GM21381 (cell line): ENCODE results near the gene EIF6.
"Not testable (repeated sequence)": the region's sequence is repeated elsewhere in the genome, so short reads cannot be mapped to it uniquely, and the experiment has no call there.

Experiments used
- ATAC-seq: cut with Tn5 transposase; IDR thresholded peaks from one replicate; pipeline ENCODE4 v1.9.1; 2021; ENCODE audit warnings: mild to moderate bottlenecking, moderate library complexity; ENCODE audit not compliant: unreplicated experiment

Gene EIF6

DNA sequence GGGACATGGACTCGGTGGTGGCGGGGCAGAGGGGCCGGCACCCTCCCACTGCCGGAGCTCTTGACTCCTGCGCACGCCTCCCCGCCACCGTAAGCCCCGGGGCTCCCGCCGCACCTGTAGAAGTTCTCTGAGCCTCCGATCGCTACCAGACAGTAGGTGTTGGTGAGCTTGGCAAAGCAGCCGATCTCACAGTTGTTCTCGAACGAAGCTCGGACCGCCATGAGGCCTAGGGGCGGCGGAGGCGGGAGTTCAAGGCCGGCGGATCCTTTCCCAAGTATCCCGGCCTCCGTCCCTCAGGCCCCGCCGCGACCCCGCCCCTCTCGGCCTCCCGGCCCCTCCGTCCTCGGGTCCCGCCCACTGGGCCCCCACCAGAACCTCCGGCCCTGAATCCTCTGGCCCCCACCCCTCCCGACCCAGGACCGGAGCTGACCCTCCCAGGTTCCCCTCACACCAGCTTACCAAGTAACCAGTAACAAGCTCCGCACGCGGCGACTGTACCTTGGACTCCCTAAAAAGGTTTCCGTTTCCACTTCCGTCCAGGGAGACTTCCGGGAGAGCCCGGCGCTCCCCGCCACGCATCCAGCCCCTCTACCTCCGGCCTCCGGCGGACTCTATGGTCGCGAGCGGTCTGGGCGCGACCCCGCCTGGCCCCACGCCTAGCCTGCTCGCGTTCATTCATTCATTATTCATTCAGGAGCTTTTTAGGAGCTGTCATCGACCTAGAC, at the start of gene EIF6:
TSS of gene EIF6 (minus strand) at position 506 of the 725 bp plus-strand sequence. CDS start at position 221, 285 bp downstream.
- peak; percentile 76 for ATAC-seq

DNA sequence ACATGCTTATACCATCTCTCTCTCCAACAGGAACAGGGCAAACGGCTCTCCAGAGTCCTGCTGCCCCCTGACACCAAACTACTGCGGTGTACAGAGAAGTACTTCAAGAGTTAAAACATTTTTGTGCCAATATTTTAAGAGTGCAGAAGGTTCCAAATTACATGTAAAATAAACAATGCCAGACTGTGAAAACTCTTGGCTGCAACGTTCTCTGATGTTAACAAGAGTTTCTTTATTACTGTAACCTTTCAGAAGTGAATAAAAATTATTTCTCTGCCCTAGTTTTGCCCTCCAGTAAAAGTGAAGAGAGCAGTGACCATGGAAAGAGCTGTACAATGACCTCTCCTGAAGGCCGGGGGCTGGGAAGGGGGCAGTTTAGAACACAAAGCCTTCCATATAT, 49.0 kb upstream of the EIF6 start:
- ATAC-seq: no peak

DNA sequence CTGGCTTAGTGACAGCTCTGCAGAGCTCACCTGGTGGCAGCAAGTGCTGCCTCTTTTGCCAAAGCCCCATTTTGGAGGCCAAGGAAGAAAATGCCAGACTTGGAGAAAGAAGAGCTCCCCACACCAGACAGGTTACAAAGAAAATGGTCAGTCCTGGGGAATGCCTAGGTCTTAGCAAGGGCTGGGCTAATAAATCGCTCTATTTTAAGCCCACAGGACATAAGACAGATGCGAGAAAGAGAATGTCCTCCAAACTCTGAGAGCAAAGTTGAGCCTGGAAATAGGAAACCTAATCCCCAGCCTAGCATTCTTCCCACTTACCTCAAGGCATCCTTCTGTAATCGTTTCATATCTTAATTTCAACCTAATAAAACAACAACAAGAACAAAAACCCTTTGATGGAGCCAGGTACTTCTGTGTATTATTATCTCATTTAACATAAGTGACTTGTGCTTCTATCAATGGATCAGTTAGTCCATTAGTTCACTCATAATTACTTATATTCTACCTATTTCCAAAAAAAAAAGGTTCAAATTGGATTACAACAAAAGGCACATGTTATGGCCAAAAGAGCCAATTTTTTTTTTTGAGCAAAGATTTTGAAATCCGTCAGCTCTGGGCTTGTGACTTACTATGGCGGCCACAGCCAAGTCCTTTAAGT, 48.1 kb upstream of the EIF6 start:
- no peak for ATAC-seq

DNA sequence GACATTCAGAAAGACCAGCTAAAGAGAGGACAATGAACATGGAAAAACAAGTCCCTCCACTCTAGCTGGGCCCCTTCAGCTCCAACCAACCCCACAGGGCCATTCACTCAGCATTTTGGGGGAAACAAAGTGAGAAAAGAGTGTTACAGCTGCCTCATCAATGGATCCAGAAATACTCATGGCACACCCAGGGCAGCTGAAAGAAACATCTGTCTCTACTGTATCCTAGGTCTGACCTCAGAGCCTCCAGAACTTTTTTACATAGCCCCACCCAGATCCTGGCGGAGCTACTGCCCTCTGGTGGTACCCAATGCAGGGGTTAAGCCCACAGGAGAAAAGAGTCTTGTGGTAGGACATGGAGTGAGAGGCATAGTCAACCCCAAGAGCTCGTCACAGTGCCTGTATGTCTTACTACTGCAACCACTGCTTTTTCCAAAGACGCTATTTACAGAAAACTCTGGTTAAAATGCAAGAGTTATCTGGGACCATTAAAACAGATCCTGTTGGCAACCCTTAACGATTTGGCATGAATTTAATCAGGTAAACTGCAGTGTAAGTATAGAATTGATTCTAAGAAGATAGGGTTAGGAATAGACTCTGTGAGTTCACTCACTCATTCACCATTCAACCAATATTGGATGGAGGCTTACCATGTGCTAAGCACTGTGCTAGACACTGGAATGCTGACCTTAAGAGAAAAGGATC, 45.0 kb upstream of the EIF6 start:
- ATAC-seq: no peak

DNA sequence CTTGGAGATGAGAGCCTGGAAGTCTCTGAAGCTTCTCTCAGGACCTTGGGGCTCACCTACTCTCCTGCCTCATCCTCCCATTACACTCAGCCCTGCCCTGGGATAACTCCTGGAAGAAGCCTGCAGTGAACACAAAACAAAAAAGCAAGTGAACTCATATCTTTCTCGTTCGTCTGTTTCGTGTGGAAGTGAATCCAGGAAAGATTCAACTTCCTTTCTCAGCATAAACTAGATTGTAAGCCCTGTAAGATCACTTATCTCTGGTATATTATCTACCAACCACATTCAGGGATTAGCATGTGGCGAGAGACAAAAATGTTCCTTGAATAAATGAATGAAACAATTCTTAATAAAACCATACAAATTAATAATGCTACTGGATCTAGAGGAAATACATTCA, 44.1 kb upstream of the EIF6 start:
- no peak for ATAC-seq

DNA sequence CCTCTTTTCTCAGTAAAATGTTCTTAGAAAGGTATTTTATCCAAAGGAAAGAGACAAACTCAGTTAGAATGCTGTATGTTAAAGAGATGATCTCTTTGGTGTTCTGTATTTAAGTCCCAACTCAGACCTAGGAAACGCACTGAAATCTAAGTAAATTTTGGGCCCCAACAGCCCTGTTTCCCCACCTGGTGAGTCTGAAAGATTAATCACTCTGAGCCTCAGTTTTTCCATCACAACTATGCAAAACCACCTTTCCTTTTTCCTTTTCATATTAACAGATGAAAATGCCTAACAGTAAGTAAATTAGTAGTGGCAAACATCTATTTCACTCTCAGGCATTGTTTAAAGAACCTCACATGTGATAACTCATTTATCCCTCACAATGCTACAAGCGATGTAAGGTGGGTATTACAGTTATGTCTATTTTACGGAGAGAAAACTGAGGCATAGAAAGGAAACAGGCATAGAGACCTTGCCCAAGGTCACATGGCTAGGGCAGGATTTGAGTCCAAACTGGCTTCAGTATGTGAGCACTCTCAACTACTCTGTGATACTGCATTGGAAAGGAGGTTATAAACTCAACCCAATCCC, 43.6 kb upstream of the EIF6 start:
- ATAC-seq: no peak

DNA sequence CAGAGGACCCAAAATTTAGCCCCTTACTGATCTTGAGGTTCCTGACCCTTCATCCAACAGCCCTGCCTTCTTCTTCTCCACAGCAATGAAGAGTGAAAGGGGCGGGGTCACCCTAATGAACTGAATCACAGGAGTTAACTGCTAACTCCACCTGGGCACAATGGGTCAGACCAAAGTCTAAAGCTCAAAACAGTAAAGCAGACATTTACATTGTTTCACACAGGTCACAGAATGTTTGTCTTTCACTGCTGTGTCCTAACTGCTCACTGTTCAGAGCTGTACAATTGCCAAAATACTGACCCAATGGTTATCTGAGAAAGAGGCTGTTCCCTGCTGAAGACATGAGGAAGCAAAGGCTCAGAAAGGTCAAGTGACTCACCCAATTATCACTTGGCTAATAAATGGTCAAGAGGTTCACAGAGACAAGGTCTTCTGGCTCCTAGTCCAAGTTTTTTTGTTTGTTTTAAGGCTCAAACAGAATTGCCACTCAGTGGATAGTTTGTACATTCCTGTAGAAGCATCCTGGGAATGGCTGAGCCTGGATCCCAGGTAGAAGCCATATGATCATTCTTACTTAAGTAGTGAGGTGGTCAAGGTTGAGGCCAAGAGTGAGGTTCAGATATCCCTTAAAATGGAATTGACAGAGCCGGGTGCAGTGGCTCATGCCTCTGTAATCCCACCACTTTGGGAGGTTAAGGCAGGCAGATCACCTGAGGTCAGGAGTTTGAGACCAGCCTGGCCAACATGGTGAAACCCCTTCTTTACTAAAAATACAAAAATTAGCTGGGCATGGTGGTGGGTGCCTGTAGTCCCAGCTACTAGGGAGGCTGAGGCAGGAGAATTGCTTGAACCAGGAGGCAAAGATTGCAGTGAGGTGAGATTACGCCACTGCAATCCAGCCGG, 42.8 kb upstream of the EIF6 start:
- ATAC-seq: no peak

DNA sequence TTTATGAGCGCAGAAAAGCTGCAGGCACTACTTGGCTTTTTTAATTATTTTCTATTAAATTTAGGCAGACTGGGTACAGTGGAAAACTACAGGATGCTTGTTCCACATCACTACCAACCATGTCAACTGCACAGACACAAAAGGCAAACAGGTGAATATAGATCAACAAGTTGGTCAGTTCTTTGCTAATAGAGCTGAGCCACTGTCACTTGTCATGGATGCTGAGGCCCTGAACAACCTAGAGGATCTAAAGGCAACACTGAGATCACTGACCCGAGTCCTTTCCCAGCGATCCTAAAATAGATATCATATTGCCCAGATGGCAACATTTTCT, 42.1 kb upstream of the EIF6 start:
- no peak for ATAC-seq

DNA sequence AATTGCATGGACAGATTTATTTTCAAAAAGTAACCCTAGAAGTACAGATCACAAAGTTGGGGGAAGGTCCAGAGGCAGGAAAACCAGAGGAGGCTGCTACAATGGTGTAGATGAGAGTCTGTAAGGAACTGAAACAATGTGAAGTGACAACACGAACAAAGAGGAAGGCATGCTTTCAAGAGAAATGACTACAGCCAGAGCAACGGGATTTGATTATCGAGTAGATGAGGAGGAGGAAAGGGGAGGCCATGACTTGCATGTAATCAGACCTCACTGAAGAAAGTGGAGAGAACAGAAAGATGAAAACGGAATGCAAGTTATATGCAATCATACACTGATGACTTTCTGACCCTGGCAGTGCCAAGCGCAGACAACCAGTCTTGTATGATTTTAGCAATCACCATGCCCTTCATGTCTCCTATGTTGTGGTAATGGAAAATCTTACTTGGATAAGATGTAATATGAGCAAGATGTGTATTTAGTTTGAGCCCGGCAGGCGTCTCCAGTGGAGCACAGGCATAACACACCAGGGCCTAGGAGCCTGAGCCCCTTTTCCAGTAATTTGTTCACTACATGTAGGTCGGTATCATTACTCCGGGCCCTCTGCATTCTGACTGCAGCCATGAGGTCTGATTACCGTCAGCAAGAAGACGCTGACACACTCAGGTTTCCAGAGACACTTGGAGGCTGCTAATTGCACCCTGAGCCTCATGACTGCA, 41.6 kb upstream of the EIF6 start:
- ATAC-seq: no peak

DNA sequence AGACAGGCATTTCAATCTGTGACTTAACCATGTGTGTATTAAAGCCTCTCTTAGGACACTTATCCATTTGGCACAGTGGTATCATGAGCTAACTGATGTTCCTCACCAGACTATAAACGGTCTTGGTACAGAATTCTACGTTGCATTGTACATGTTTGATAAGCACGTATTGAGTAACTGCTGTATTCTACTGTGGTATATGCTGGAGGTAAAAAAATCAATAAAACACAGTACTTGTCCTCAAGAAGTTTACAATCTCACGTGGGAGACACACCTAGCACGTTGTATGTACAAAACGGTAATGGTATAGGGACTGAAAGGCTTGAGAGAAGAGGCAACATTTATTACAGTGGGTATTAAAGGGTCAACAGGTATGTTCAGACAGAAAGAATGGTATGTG, 40.8 kb upstream of the EIF6 start:
- ATAC-seq: no peak

DNA sequence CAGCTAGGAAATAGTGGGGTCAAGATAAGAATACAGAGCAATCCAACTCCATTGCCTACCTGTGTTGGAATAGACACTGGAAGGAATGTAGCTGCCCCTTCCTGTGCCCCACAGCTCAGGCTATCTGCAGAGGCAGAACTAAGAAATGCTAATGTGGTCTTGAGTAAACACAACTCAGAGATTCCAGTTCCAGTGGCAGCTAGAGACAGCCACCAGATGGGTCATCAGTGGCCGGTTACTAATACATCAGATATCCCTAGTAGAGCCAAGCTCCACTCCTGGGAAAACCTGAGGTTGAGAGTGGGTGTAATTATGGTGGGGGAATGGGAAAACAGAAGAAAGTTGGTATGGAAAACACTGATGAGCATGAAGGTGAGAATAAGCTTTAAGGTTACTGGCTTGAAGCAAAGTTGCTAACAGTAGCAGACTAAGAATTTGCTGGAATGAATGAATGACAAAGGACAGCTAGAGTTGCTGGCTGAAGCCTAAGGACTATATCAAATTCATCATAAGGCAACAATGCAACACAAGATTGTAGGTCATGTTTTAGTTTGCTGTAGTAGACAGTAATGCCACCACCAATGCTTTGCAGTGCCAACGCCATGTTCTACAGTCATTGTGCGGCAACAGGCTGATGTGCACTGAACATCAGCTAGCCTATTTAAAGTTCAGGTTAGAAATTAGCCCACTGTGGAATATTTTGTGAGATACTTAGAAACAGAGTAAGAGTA, 36.0 kb upstream of the EIF6 start:
- ATAC-seq: no peak

DNA sequence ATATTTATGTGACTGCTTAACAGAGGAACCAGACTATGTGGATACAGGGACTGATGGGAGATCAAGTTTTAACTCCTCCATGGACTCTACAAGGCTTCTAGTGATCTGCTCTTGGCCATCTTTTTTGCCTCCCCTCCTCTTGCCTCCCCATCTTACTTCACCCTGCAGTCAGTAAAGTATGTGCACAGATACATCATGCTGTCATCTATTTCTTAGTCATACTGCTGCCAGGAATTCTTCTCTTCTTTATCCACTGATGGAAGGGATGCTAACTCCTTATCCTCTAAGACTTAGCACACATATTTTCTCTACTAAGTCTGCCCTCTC, 35.3 kb upstream of the EIF6 start:
- ATAC-seq: no peak

DNA sequence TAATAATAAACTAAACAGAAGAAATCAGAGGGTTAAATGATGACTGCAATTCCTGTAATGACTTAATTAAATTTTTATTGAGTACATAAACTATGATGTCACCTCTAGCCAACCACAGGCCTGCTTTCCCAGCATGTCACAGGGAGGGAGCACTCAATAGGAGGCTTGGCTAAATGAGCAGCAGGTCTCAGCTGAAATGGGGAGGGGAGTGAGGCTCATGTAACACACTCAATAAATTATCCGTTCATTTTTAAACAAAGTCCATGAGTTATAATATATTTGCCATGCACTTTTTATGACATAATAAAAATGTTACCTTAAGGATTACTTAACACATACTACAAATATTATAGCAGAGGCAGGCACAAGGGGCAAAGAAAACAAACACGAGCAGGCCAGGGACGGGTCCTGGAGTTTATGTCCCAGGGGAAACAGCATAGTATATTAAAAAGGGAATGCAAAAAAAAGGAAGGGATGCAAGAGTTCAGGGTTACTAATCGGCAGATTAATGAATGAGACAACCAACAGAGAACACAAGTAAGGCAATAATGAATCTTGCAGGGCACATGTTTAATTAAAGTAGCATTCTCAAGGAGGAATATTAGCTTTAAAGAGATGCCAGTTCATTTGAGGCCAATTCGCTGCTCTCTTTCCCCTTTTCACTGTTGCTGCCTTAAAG, 34.8 kb upstream of the EIF6 start:
- ATAC-seq: no peak

DNA sequence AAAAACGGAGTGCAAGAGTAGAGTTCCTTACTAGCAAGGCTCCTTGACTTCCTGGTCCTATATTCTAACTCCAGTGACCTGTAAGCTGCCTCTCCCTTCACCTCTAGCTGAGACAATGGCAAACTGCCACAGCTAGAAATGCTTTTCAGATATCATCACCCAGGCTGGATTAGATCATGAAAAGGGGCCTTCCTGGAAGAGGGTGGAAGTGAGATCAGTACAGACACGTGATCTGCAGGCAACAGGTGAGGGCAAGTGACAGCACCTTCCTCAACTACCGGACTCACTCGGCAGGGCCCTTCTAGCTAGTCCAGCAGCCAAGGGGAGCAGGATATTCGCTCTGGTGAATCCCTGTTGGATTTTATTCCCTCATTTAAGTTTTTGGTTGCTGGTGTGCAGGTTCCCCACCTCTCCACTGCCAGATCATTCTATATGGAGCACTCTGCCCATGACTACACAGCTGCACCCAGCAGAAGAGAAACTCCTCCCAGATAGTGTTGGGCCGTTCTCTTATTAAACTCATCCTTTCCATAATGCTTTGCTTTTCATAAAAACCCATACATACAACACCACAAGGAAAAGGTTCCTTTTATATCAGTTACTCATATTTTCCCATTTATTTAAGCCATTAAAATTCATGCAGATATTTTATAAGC, 34.1 kb upstream of the EIF6 start:
- no peak for ATAC-seq

DNA sequence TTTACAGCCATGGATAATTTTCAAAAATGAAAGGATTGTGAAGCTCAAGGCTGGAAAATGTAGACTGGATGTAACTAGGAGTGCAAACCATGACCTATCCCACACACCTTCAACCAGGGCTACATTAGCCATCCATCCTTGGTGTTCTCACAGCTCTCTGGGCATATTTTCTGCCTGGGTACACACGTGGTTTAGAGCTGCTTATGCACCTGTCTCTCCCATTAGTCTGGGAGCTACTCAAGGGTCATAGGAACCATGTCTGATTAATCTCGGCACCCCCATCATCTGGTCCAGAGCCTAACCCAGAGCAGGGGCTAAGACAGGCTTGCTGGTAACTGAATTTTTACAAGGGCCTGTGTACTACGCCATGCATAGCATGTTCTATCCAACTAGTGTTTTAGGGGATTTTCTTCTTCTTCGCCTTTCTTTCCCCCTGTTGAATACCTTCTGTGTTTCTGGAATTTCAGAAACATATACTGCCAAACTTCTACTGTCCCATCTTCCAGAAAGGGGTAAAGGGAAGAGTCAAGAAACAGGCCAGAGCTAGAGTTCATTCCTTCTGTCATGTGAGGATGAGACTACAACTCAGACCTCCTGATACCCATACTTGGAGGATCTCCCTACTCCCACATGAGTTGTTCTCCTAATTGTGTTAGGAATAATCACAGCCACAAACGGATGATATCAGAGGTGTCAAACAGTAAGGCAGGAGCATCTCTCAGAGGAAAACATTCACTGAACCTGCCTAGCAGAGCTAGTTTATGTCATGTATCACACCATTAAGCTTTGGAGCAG, 33.0 kb upstream of the EIF6 start:
- ATAC-seq: no peak

DNA sequence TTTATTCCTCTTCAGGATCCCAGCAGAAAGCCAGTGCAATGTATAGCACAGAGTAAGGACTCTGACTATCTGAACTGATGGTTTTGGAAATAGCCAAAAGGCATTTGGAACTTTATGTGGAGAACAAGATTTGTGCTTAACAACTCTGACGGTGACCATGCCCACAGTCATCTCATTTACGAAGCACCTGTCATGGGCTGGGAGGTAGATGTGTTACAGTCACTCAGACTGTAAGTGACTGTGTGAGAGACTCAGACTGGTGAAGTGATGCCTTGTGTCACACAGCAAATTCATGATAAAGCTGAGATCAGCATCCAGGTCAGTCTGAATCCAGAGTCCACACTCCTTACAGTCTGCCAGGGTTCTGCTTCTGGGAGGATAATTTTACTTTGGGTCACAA, 31.5 kb upstream of the EIF6 start:
- ATAC-seq: no peak

DNA sequence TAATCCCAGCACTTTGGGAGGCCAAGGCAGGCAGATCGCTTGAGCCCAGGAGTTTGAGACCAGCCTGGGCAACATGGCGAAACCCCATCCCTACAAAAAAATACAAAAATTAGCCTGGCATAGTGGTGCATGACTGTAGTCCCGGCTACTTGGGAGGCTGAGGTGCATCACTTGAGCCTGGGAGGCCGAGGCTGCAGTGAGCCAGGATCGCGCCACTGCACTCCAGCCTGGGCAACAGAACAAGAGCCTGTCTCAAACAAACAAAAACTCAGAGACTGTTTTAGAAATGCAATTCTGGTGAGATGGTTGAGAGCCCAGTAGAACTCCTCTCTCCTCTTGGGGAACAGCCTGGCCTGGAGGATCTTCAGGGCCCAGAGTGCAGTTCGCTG, 31.1 kb upstream of the EIF6 start:
- not testable (repeated sequence) for ATAC-seq
